HUES48 (cell line): ENCODE measurements around the gene WDR43.

Experiments
- H3K27ac ChIP-seq: one replicate; pipeline ENCODE4 v1.7.0; 2013; ENCODE audit warnings: low read depth, low read length, inconsistent platforms
- H3K27me3 ChIP-seq: 2 replicates; pipeline ENCODE4 v1.6.1; 2013; ENCODE audit warnings: mild to moderate bottlenecking, low read length; ENCODE audit not compliant: control insufficient read depth, insufficient read depth
- H3K36me3 ChIP-seq: 2 replicates; pipeline ENCODE4 v1.6.1; 2013; ENCODE audit warnings: low read length; ENCODE audit not compliant: control insufficient read depth, insufficient read depth
- H3K4me1 ChIP-seq: 2 replicates; pipeline ENCODE4 v1.6.1; 2013; ENCODE audit warnings: mild to moderate bottlenecking, low read length; ENCODE audit not compliant: control insufficient read depth, insufficient read depth
- H3K4me3 ChIP-seq: 2 replicates; pipeline ENCODE4 v1.5.1; 2013; ENCODE audit warnings: mild to moderate bottlenecking, low read depth, low read length
- H3K9ac ChIP-seq: 2 replicates; pipeline ENCODE4 v1.6.1; 2013; ENCODE audit warnings: mild to moderate bottlenecking, low read depth, low read length, moderate library complexity
- H3K9me3 ChIP-seq: 2 replicates; pipeline ENCODE4 v1.6.1; 2013; ENCODE audit warnings: low read length; ENCODE audit not compliant: control insufficient read depth, insufficient read depth

The WDR43 gene

GRCh38 chr2:28994074-28994473, 99.6 kb downstream of the WDR43 start:
- Histone ChIP-seq H3K27ac (no peak overlapping the region), H3K27me3 (no peaks in the 10 kb centered on the region)

GRCh38 chr2:28994679-28995078, 100.2 kb downstream of the WDR43 start:
- no peak overlapping the region for H3K27ac ChIP-seq
- H3K27me3 ChIP-seq: no peaks in the 10 kb centered on the region

More at GRCh38 chr2:28994074-28994473, 99.6 kb downstream of the WDR43 start:
- no peak overlapping the region for H3K4me3 ChIP-seq
- no peaks in the 10 kb centered on the region for H3K4me1 ChIP-seq
- no peaks in the 10 kb centered on the region for H3K36me3 ChIP-seq
- H3K9me3 ChIP-seq: no peaks in the 10 kb centered on the region
- no peak overlapping the region for H3K9ac ChIP-seq

DNA sequence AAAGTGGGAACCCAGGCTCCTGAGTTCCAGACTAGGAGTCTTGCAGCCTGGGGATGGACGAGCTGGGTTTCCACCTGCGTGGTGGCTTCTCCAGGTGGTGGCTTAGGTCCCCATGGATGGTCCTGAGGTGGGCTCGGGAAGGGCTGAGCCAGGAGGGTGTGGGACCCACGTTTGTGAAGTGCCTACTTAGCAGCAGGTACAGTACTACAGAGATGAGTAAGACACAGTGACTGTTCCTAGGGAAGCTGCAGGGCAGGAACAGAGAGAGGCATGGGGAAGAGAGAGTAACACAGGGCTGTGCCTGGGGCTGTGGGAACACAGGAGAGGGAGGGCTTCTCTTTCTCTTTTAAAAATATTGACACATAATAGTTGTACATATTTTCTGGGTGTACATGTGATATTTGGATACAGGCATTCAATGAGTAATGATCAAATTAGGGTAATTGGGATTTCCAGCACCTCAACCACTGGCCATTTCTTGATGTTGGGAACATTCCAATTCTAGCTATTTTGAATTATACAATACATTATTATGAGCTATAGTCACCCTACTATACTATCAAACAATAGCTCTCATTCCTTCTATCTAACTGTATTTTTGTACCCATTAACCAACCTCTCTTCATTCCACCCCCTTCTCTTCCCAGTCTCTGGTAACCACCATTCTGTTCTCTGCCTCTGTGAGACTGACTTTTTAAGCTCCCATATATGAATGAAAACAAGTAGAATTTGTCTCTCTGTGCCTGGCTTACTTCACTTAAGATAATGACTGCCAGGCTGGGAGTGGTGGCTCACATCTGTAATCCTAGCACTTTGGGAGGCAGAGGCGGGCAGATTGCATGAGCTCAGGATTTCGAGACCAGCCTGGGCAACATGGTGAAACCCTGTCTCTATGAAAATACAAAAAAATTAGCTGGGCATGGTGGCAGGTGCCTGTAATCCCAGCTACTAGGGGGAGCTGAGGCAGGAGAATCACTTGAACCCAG, 101.6 kb downstream of the WDR43 start:
- no peaks in the 10 kb centered on the region for H3K36me3 ChIP-seq
- H3K9me3 ChIP-seq: no peaks in the 10 kb centered on the region
- no peak overlapping the region for H3K27ac ChIP-seq
- no peak overlapping the region for H3K4me3 ChIP-seq
- no peaks in the 10 kb centered on the region for H3K4me1 ChIP-seq
- no peaks in the 10 kb centered on the region for H3K27me3 ChIP-seq
- H3K9ac ChIP-seq: no peak overlapping the region

More at GRCh38 chr2:28994679-28995078, 100.2 kb downstream of the WDR43 start:
- Histone ChIP-seq H3K36me3 (no peaks in the 10 kb centered on the region), H3K9ac (no peak overlapping the region), H3K4me3 (no peak overlapping the region), H3K9me3 (no peaks in the 10 kb centered on the region), H3K4me1 (no peaks in the 10 kb centered on the region)

- H3K27me3 ChIP-seq: no peaks in the 10 kb centered on the region
- no peaks in the 10 kb centered on the region for H3K36me3 ChIP-seq
- H3K27ac ChIP-seq: no peak overlapping the region
- H3K9ac ChIP-seq: no peak overlapping the region
- no peak overlapping the region for H3K4me3 ChIP-seq
- no peaks in the 10 kb centered on the region for H3K9me3 ChIP-seq
- no peaks in the 10 kb centered on the region for H3K4me1 ChIP-seq
Measured at GRCh38 chr2:28997237-28997846, 102.9 kb downstream of the WDR43 start.
